ENCODE data around the gene ALAS2.

ALAS2 gene

GRCh38 chrX:54991706-54992105 lies 39.1 kb downstream of the ALAS2 start:
- TF ChIP-seq ZBTB7A (IDR thresholded peaks at IDR 0.05; ENCODE audit: low read depth) (no peak), MAX (IDR thresholded peaks at IDR 0.05) (no peak), RAD21 (IDR thresholded peaks at IDR 0.05; ENCODE audit: low read depth) (no peak), FOXM1 (IDR thresholded peaks at IDR 0.05; ENCODE audit: borderline replicate concordance, low read depth) (no peak), YY1 (IDR thresholded peaks at IDR 0.05; ENCODE audit: low read depth) (no peak), EP300 (IDR thresholded peaks at IDR 0.05; ENCODE audit: borderline replicate concordance) (no peak), TAF1 (IDR thresholded peaks at IDR 0.05; ENCODE audit: low read depth) (no peak), CEBPB (IDR thresholded peaks at IDR 0.05) (no peak), TCF12 (IDR thresholded peaks at IDR 0.05; ENCODE audit: low read depth) (no peak), REST (IDR thresholded peaks at IDR 0.05; ENCODE audit: low read depth) (no peak), USF1 (IDR thresholded peaks at IDR 0.05) (no peak), NFIC (IDR thresholded peaks at IDR 0.05) (no peak), CREB1 (IDR thresholded peaks at IDR 0.05; ENCODE audit: low read depth) (no peak), EGR1 (IDR thresholded peaks at IDR 0.05) (no peak), TEAD4 (IDR thresholded peaks at IDR 0.05) (no peak)

GRCh38 chrX:54980334-54980733 lies 50.4 kb downstream of the ALAS2 start:
- TF ChIP-seq YY1 (IDR thresholded peaks at IDR 0.05; ENCODE audit: low read depth) (no peak), EP300 (IDR thresholded peaks at IDR 0.05; ENCODE audit: borderline replicate concordance) (no peak), CREB1 (IDR thresholded peaks at IDR 0.05; ENCODE audit: low read depth) (no peak), NFIC (IDR thresholded peaks at IDR 0.05) (no peak), EGR1 (IDR thresholded peaks at IDR 0.05) (no peak), CEBPB (IDR thresholded peaks at IDR 0.05) (no peak), USF1 (IDR thresholded peaks at IDR 0.05) (no peak), ZBTB7A (IDR thresholded peaks at IDR 0.05; ENCODE audit: low read depth) (no peak)

- no peak for TF ChIP-seq MAX (IDR thresholded peaks at IDR 0.05)
Observed at GRCh38 chrX:54979432-54979831, 51.3 kb downstream of the ALAS2 start.

GRCh38 chrX:54978448-54978847 lies 52.3 kb downstream of the ALAS2 start:
- no peak for TF ChIP-seq USF1 (IDR thresholded peaks at IDR 0.05)
- no peak for TF ChIP-seq MAX (IDR thresholded peaks at IDR 0.05)
- no peak for TF ChIP-seq EP300 (IDR thresholded peaks at IDR 0.05; ENCODE audit: borderline replicate concordance)
- TF ChIP-seq TCF12 (IDR thresholded peaks at IDR 0.05; ENCODE audit: low read depth): no peak
- TF ChIP-seq EGR1 (IDR thresholded peaks at IDR 0.05): no peak
- no peak for TF ChIP-seq RAD21 (IDR thresholded peaks at IDR 0.05; ENCODE audit: low read depth)
- no peak for TF ChIP-seq FOXM1 (IDR thresholded peaks at IDR 0.05; ENCODE audit: borderline replicate concordance, low read depth)
- TF ChIP-seq REST (IDR thresholded peaks at IDR 0.05; ENCODE audit: low read depth): no peak
- TF ChIP-seq ZBTB7A (IDR thresholded peaks at IDR 0.05; ENCODE audit: low read depth): no peak
- TF ChIP-seq TEAD4 (IDR thresholded peaks at IDR 0.05): no peak
- TF ChIP-seq TAF1 (IDR thresholded peaks at IDR 0.05; ENCODE audit: low read depth): no peak
- no peak for TF ChIP-seq YY1 (IDR thresholded peaks at IDR 0.05; ENCODE audit: low read depth)
- no peak for TF ChIP-seq CREB1 (IDR thresholded peaks at IDR 0.05; ENCODE audit: low read depth)
- TF ChIP-seq CEBPB (IDR thresholded peaks at IDR 0.05): no peak
- TF ChIP-seq NFIC (IDR thresholded peaks at IDR 0.05): no peak

- TF ChIP-seq USF1 (IDR thresholded peaks at IDR 0.05): no peak
Observed at GRCh38 chrX:54977387-54977786, 53.4 kb downstream of the ALAS2 start.
